Mesangial cell (primary cell): Measurements from ENCODE around the gene RBPJ. TPM values are rescaled to one million over a fixed set of nuclear protein-coding genes. Genes with fewer than 3 reads are reported as not detected.

Experiments used
- total RNA-seq: library from RNA; depleted of rRNA; stranded (reverse); fragments of >200 nt; gene quantifications from 2 replicates; pipeline ENCODE4 v1.2.3, GENCODE V29; 2015

RBPJ gene
- 16.6 and 18.3 TPM in 2 replicates for total RNA-seq

GRCh38 chr4:26320538-26321372 lies at the start of gene RBPJ:
RBPJ (plus strand) TSS chr4:26321014; CDS start chr4:26321029, 15 bp downstream.

Other genes starting within 250 kb of the RBPJ start
- gene CCKAR, start 169.5 kb downstream of the RBPJ start, total RNA-seq = 0.33 TPM in 1 of 2 replicates, not detected in the other